HEK293T (cell line): ENCODE measurements around the gene ELF1.

Experiments used
- CTCF ChIA-PET: fragments of 350-600 bp; formaldehyde crosslinking; extraction: SDS; loops from one replicate; lab custom pipeline; 2021; ENCODE audit warnings: antibody characterized with exemption, inconsistent platforms; lab: Yijun Ruan, JAX
- POLR2A ChIA-PET: fragments of 350-600 bp; formaldehyde crosslinking; extraction: SDS; loops from one replicate; lab custom pipeline; 2020; ENCODE audit warnings: antibody characterized with exemption, inconsistent platforms; lab: Yijun Ruan, JAX
- DNase-seq: peaks from one replicate; pipeline ENCODE4 v3.0.0; 2012; ENCODE audit warnings: mixed read lengths; ENCODE audit errors: extremely low spot score
- ARNT ChIP-seq: fragments of 450-650 bp; IDR thresholded peaks from 2 replicates; pipeline ENCODE4 v1.6.1; 2017; ENCODE audit warnings: mild to moderate bottlenecking
- BHLHE40 ChIP-seq: fragments of 450-650 bp; IDR thresholded peaks from 2 replicates; pipeline ENCODE4 v1.6.1; 2016; ENCODE audit warnings: mild to moderate bottlenecking, moderate library complexity, borderline replicate concordance
- CTBP1 ChIP-seq: fragments of 450-650 bp; IDR thresholded peaks from 2 replicates; pipeline ENCODE4 v1.6.1; 2016; ENCODE audit warnings: borderline replicate concordance
- ELF4 ChIP-seq: fragments of 450-650 bp; IDR thresholded peaks from 2 replicates; pipeline ENCODE4 v1.6.1; 2017; ENCODE audit warnings: antibody characterized with exemption
- FOXA1 ChIP-seq: fragments of 450-650 bp; IDR thresholded peaks from 2 replicates; pipeline ENCODE4 v1.6.1; 2016; ENCODE audit warnings: mild to moderate bottlenecking
- FOXK2 ChIP-seq: fragments of 450-650 bp; IDR thresholded peaks from 2 replicates; pipeline ENCODE4 v1.6.1; 2016; ENCODE audit warnings: mild to moderate bottlenecking
- FOXM1 ChIP-seq: fragments of 450-650 bp; IDR thresholded peaks from 2 replicates; pipeline ENCODE4 v1.6.1; 2017; ENCODE audit warnings: mild to moderate bottlenecking, borderline replicate concordance
- HDGF ChIP-seq: fragments of 450-650 bp; IDR thresholded peaks from 2 replicates; pipeline ENCODE4 v1.6.1; 2017; ENCODE audit warnings: antibody characterized with exemption, borderline replicate concordance
- L3MBTL2 ChIP-seq: fragments of 450-650 bp; conservative IDR thresholded peaks from 2 replicates; pipeline ENCODE4 v1.6.1; 2016; ENCODE audit warnings: mild to moderate bottlenecking
- LEF1 ChIP-seq: fragments of 450-650 bp; IDR thresholded peaks from 2 replicates; pipeline ENCODE4 v1.6.1; 2017; ENCODE audit warnings: mild to moderate bottlenecking, borderline replicate concordance
- NFRKB ChIP-seq: fragments of 450-650 bp; IDR thresholded peaks from 2 replicates; pipeline ENCODE4 v1.6.1; 2016; ENCODE audit warnings: mild to moderate bottlenecking, moderate library complexity
- PKNOX1 ChIP-seq: fragments of 450-650 bp; IDR thresholded peaks from 2 replicates; pipeline ENCODE4 v1.6.1; 2016
- SP1 ChIP-seq: fragments of 450-650 bp; IDR thresholded peaks from 2 replicates; pipeline ENCODE4 v1.6.1; 2017
- SUZ12 ChIP-seq: fragments of 450-650 bp; IDR thresholded peaks from 2 replicates; pipeline ENCODE4 v1.6.1; 2016; ENCODE audit warnings: mild to moderate bottlenecking
- TARDBP ChIP-seq: fragments of 450-650 bp; IDR thresholded peaks from 2 replicates; pipeline ENCODE4 v1.6.1; 2016
- ZNF384 ChIP-seq: fragments of 450-650 bp; IDR thresholded peaks from 2 replicates; pipeline ENCODE4 v1.6.1; 2016

ELF1 gene

GRCh38 chr13:41005704-41006103 lies 13.4 kb downstream of the ELF1 start:
- ChIA-PET CTCF (no interaction called here), POLR2A (no interaction called here)
- no peak for TF ChIP-seq LEF1
- TF ChIP-seq L3MBTL2: no peak
- no peak for TF ChIP-seq ARNT
- TF ChIP-seq HDGF: no peak
- TF ChIP-seq BHLHE40: no peak
- no peak for TF ChIP-seq PKNOX1
- TF ChIP-seq ELF4: no peak
- TF ChIP-seq FOXK2: no peak
- TF ChIP-seq NFRKB: no peak
- TF ChIP-seq CTBP1: no peak
- TF ChIP-seq TARDBP: no peak
- no peak for TF ChIP-seq SUZ12
- TF ChIP-seq SP1: no peak
- no peak for TF ChIP-seq ZNF384
- TF ChIP-seq FOXM1: no peak
- TF ChIP-seq FOXA1: no peak
- DNase-seq: no peak

GRCh38 chr13:41004875-41005693 lies 14.0 kb downstream of the ELF1 start:
- DNase-seq: no peak
- TF ChIP-seq CTBP1 (no peak), TARDBP (no peak), ELF4 (no peak), SUZ12 (no peak), SP1 (no peak), LEF1 (no peak), FOXM1 (no peak), NFRKB (no peak), PKNOX1 (no peak), BHLHE40 (no peak), ZNF384 (no peak), L3MBTL2 (no peak), HDGF (no peak)
- ChIA-PET POLR2A (no interaction called here), CTCF (no interaction called here)

GRCh38 chr13:41002606-41003005 lies 16.5 kb downstream of the ELF1 start:
- no peak for DNase-seq
- POLR2A ChIA-PET: no interaction called here
- CTCF ChIA-PET: no interaction called here
- TF ChIP-seq ELF4 (no peak), HDGF (no peak), FOXK2 (no peak), LEF1 (no peak), L3MBTL2 (no peak), ZNF384 (no peak), TARDBP (no peak), PKNOX1 (no peak), SUZ12 (no peak), SP1 (no peak), NFRKB (no peak), FOXA1 (no peak), ARNT (no peak), CTBP1 (no peak), FOXM1 (no peak), BHLHE40 (no peak)

GRCh38 chr13:41001695-41002094 lies 17.4 kb downstream of the ELF1 start:
- POLR2A ChIA-PET: no interaction called here
- TF ChIP-seq ZNF384: no peak
- no peak for TF ChIP-seq HDGF
- no peak for TF ChIP-seq PKNOX1
- TF ChIP-seq FOXM1: no peak
- TF ChIP-seq FOXK2: no peak
- TF ChIP-seq NFRKB: no peak
- TF ChIP-seq SUZ12: no peak
- no peak for TF ChIP-seq FOXA1
- TF ChIP-seq CTBP1: no peak
- no peak for TF ChIP-seq ARNT
- TF ChIP-seq BHLHE40: no peak
- TF ChIP-seq LEF1: no peak
- TF ChIP-seq ELF4: no peak
- no peak for TF ChIP-seq TARDBP
- CTCF ChIA-PET: no interaction called here
- DNase-seq: no peak

GRCh38 chr13:40999416-40999815 lies 19.7 kb downstream of the ELF1 start:
- DNase-seq: no peak
- ChIA-PET POLR2A (no interaction called here), CTCF (no interaction called here)
- TF ChIP-seq L3MBTL2 (no peak), HDGF (no peak), ZNF384 (no peak), PKNOX1 (no peak), ELF4 (no peak), FOXK2 (no peak), ARNT (no peak), SUZ12 (no peak)
